ENCODE results near the gene ZNF358.

DNA sequence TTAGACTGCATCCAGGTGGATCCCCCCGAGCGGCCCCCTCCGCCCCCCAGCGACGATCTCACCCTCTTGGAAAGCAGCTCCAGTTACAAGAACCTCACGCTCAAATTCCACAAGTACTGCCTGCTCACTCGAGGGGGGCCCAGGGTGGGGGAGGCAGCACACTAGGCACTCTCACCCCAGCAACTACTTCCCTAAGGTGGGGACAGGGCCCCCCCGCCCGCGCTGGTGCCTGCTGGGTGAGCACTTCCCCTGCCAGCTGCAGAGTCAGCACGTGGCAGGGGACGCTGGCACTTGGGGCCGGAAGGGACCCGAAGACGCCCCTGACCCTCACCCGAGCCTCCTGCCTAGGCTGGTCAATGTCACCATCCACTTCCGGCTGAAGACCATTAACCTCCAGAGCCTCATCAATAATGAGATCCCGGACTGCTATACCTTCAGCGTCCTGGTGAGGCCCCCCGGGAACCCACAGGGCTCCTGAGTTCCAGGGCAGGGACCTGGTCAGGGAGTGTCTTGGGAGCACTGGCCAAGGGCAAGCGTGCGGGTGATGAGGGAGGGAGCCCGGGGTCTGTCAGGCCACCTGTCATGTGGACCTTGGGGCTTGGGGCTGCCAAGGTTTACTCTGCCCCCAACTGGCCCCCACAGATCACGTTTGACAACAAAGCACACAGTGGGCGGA is 11.8 kb downstream of the ZNF358 start:
- TF ChIP-seq, protein P1, sequence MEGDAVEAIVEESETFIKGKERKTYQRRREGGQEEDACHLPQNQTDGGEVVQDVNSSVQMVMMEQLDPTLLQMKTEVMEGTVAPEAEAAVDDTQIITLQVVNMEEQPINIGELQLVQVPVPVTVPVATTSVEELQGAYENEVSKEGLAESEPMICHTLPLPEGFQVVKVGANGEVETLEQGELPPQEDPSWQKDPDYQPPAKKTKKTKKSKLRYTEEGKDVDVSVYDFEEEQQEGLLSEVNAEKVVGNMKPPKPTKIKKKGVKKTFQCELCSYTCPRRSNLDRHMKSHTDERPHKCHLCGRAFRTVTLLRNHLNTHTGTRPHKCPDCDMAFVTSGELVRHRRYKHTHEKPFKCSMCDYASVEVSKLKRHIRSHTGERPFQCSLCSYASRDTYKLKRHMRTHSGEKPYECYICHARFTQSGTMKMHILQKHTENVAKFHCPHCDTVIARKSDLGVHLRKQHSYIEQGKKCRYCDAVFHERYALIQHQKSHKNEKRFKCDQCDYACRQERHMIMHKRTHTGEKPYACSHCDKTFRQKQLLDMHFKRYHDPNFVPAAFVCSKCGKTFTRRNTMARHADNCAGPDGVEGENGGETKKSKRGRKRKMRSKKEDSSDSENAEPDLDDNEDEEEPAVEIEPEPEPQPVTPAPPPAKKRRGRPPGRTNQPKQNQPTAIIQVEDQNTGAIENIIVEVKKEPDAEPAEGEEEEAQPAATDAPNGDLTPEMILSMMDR (IDR thresholded peaks at IDR 0.05; ENCODE audit: low read depth, low read length, poor library complexity, severe bottlenecking), result no peak
- TF ChIP-seq EZH2phosphoT487 (IDR thresholded peaks at IDR 0.05; ENCODE audit: borderline replicate concordance, low read length), result no peak

Data from DOHH2 (cell line).